A549 (cell line): ENCODE data around the gene AP3B1. TPM values are rescaled to one million over a fixed set of nuclear protein-coding genes. Genes with fewer than 3 reads are reported as not detected.
A peak's percentile ranks its signal among the peaks of the same experiment; 100 is the strongest.

Experiments
- ATAC-seq, 2 experiments: fragments of 200-7000 bp in 1 of 2; fragments of >200 bp in 1 of 2; cut with Nextera tagmentation in 1 of 2; cut with Tn5 transposase in 1 of 2; 3 replicates each; pipeline versions ENCODE4 v1.8.0 to v1.9.1; 2018 to 2020; ENCODE audit warnings: mild to moderate bottlenecking in 1 of 2, moderate library complexity in 1 of 2
- CTCF ChIA-PET: fragments of 300-600 bp; sonication (Branson Sonifier 250); formaldehyde crosslinking; extraction: SDS; loops from one replicate; lab custom pipeline; 2021; ENCODE audit warnings: antibody characterized with exemption, inconsistent platforms; lab: Yijun Ruan, JAX
- POLR2A ChIA-PET: fragments of 350-600 bp; formaldehyde crosslinking; extraction: SDS; loops from one replicate; lab custom pipeline; 2021; ENCODE audit warnings: antibody characterized with exemption, inconsistent platforms; lab: Yijun Ruan, JAX
- DNase-seq, 2 experiments: peaks; one replicate each; pipeline versions ENCODE4 v3.0.0 to v3.0.0-alpha.2; 2011 to 2016; ENCODE audit warnings: low read depth in 1 of 2, low spot score in 1 of 2
- FAIRE-seq: peaks from 2 replicates; lab custom pipeline; 2011; peaks lifted over from hg19 to GRCh38; lab: Jason Lieb, UNC
- H3K27ac ChIP-seq, 2 experiments: fragments of >200 bp; sonication (Bioruptor Twin); formaldehyde crosslinking; 3 replicates each; pipeline ENCODE4 v1.5.1; 2016 to 2017
- H3K4me1 ChIP-seq: fragments of >200 bp; sonication (Bioruptor Twin); formaldehyde crosslinking; 3 replicates; pipeline ENCODE4 v1.6.1; 2016
- H3K4me2 ChIP-seq: fragments of >200 bp; sonication (Bioruptor Twin); formaldehyde crosslinking; 3 replicates; pipeline ENCODE4 v1.6.1; 2016
- H3K4me3 ChIP-seq: fragments of >200 bp; sonication (Bioruptor Twin); formaldehyde crosslinking; 3 replicates; pipeline ENCODE4 v1.5.1; 2016
- H3K9me3 ChIP-seq: fragments of >200 bp; sonication (Bioruptor Twin); formaldehyde crosslinking; 3 replicates; pipeline ENCODE4 v1.6.1; 2016
- BHLHE40 ChIP-seq: IDR thresholded peaks from 2 replicates; pipeline ENCODE4 v1.6.1; 2012; ENCODE audit warnings: low read depth, low read length, inconsistent platforms
- CBX8 ChIP-seq: fragments of 200-600 bp; sonication (generic); IDR thresholded peaks from 2 replicates; pipeline ENCODE4 v1.6.1; 2016
- CEBPB ChIP-seq, 2 experiments: fragments of >200 bp in 1 of 2; sonication (Bioruptor Twin) in 1 of 2; formaldehyde crosslinking in 1 of 2; IDR thresholded peaks; 2 replicates each; pipeline ENCODE4 v1.6.1; 2012 to 2016
- CTCF ChIP-seq: fragments of >200 bp; sonication (Bioruptor Twin); formaldehyde crosslinking; IDR thresholded peaks from 3 replicates; pipeline ENCODE4 v1.5.1; 2016
- E2F6 ChIP-seq: IDR thresholded peaks from 2 replicates; pipeline ENCODE4 v1.6.1; 2012; ENCODE audit warnings: low read depth, borderline replicate concordance
- EHF ChIP-seq: fragments of 250-450 bp; sonication (Bioruptor Pico); IDR thresholded peaks from 2 replicates; pipeline ENCODE4 v1.5.0; 2020; ENCODE audit warnings: mild to moderate bottlenecking
- ESRRA ChIP-seq: fragments of 150-350 bp; IDR thresholded peaks from 2 replicates; pipeline ENCODE4 v1.6.1; 2014; ENCODE audit warnings: mild to moderate bottlenecking, low read length, borderline replicate concordance
- FOSL2 ChIP-seq, 2 experiments: fragments of 450-650 bp in 1 of 2; fragments of >200 bp in 1 of 2; sonication (Bioruptor Twin) in 1 of 2; formaldehyde crosslinking; IDR thresholded peaks; 2 replicates each; pipeline versions ENCODE4 v1.5.0 to v1.6.1; 2016 to 2020; ENCODE audit warnings: mild to moderate bottlenecking in 1 of 2, moderate library complexity in 1 of 2
- FOXS1 ChIP-seq: fragments of 250-450 bp; sonication (Bioruptor Pico); IDR thresholded peaks from 2 replicates; pipeline ENCODE4 v1.5.0; 2020; ENCODE audit warnings: mild to moderate bottlenecking, moderate library complexity
- GATA3 ChIP-seq: IDR thresholded peaks from 2 replicates; pipeline ENCODE4 v1.6.1; 2012; ENCODE audit warnings: borderline replicate concordance
- HDAC2 ChIP-seq: fragments of 200-600 bp; sonication (generic); IDR thresholded peaks from 2 replicates; pipeline ENCODE4 v1.6.1; 2016
- HOXA7 ChIP-seq: fragments of 250-450 bp; sonication (Bioruptor Pico); IDR thresholded peaks from 2 replicates; pipeline ENCODE4 v1.5.0; 2020; ENCODE audit warnings: mild to moderate bottlenecking, moderate library complexity
- JUN ChIP-seq, 2 experiments: fragments of >200 bp; sonication (Bioruptor Twin); formaldehyde crosslinking; IDR thresholded peaks; 2 replicates in 1 of 2; 3 replicates in 1 of 2; pipeline ENCODE4 v1.6.1; 2016 to 2017
- KDM1A ChIP-seq: fragments of 200-600 bp; sonication (generic); IDR thresholded peaks from 2 replicates; pipeline ENCODE4 v1.6.1; 2016; ENCODE audit warnings: low read depth, mild to moderate bottlenecking
- KDM5A ChIP-seq: fragments of 200-600 bp; sonication (generic); IDR thresholded peaks from 2 replicates; pipeline ENCODE4 v1.6.1; 2016; ENCODE audit warnings: antibody characterized with exemption, mild to moderate bottlenecking
- MAFK ChIP-seq: fragments of 450-650 bp; IDR thresholded peaks from 2 replicates; pipeline ENCODE4 v1.6.1; 2014; ENCODE audit not compliant: partially characterized antibody
- MAZ ChIP-seq: fragments of 150-350 bp; IDR thresholded peaks from 2 replicates; pipeline ENCODE4 v1.6.1; 2014; ENCODE audit warnings: antibody characterized with exemption, low read depth, low read length, borderline replicate concordance
- MYC ChIP-seq: IDR thresholded peaks from 2 replicates; pipeline ENCODE4 v1.6.1; 2012; ENCODE audit warnings: mild to moderate bottlenecking, inconsistent platforms, low read length, improper control_type of control experiment, borderline replicate concordance
- NFE2L2 ChIP-seq: fragments of 150-350 bp; conservative IDR thresholded peaks from 2 replicates; pipeline ENCODE4 v1.6.1; 2014; ENCODE audit warnings: low read length
- NPAS2 ChIP-seq: fragments of 250-450 bp; sonication (Bioruptor Pico); IDR thresholded peaks from 2 replicates; pipeline ENCODE4 v1.8.0; 2022; ENCODE audit warnings: mild to moderate bottlenecking, moderate library complexity, borderline replicate concordance
- PHF8 ChIP-seq: fragments of 200-600 bp; sonication (generic); IDR thresholded peaks from 2 replicates; pipeline ENCODE4 v1.6.1; 2016; ENCODE audit warnings: low read depth, mild to moderate bottlenecking, antibody characterized with exemption, moderate library complexity, borderline replicate concordance
- POLR2A ChIP-seq: IDR thresholded peaks from 2 replicates; pipeline ENCODE4 v1.6.1; 2012; ENCODE audit warnings: mild to moderate bottlenecking, low read length
- RAD21 ChIP-seq, 2 experiments: fragments of >200 bp in 1 of 2; sonication (Bioruptor Twin) in 1 of 2; formaldehyde crosslinking in 1 of 2; IDR thresholded peaks in 1 of 2; conservative IDR thresholded peaks in 1 of 2; 2 replicates in 1 of 2; 3 replicates in 1 of 2; pipeline ENCODE4 v1.6.1; 2012 to 2018; ENCODE audit warnings: inconsistent platforms in 1 of 2
- RFX5 ChIP-seq: fragments of 450-650 bp; IDR thresholded peaks from 2 replicates; pipeline ENCODE4 v1.7.1; 2014; ENCODE audit warnings: antibody characterized with exemption, mild to moderate bottlenecking, moderate library complexity
- SMC3 ChIP-seq: fragments of >200 bp; sonication (Bioruptor Twin); formaldehyde crosslinking; IDR thresholded peaks from 3 replicates; pipeline ENCODE4 v1.6.1; 2018; ENCODE audit warnings: inconsistent platforms
- SREBF2 ChIP-seq: fragments of 450-650 bp; IDR thresholded peaks from 2 replicates; pipeline ENCODE4 v1.6.1; 2014; ENCODE audit warnings: mild to moderate bottlenecking, moderate library complexity
- ZFP36 ChIP-seq: fragments of 450-650 bp; IDR thresholded peaks from 2 replicates; pipeline ENCODE4 v1.6.1; 2014; ENCODE audit warnings: borderline replicate concordance; ENCODE audit not compliant: partially characterized antibody
- ZSCAN20 ChIP-seq: fragments of 250-450 bp; sonication (Bioruptor Pico); IDR thresholded peaks from 2 replicates; pipeline ENCODE4 v1.8.0; 2022; ENCODE audit warnings: mild to moderate bottlenecking, moderate library complexity
- WGBS: methylation state at CpG from one replicate; pipeline ENCODE4 v1.1.6; 2017; ENCODE audit errors: missing lambda C conversion rate; 5-methylcytosine and 5-hydroxymethylcytosine counted together
- polyA plus RNA-seq, 4 experiments: library from polyadenylated mRNA; depleted of rRNA in 3 of 4; stranded (reverse); fragments of >200 nt; fragmentation: RNase III in 1 of 4; extraction: RNeasy Plus Mini Kit Qiagen cat#74134 plus additional on column Dnase treatment in 1 of 4; gene quantifications; 2 replicates in 3 of 4; 3 replicates in 1 of 4; pipeline ENCODE4 v1.2.3, GENCODE V29; 2011 to 2017

The AP3B1 gene
- polyA plus RNA-seq, 2 of the 4 experiments (the other 2 are of a cell fraction): 52.4 to 70.5 TPM

GRCh38 chr5:78269088-78269703 lies 25.3 kb downstream of the AP3B1 start:
- peak; percentile 92 for FAIRE-seq
- Histone ChIP-seq H3K4me2 (no peak overlapping the region), H3K9me3 (no peaks in the 10 kb centered on the region), H3K4me1 (no peaks in the 10 kb centered on the region), H3K4me3 (no peak overlapping the region), H3K27ac (no peak overlapping the region)
- TF ChIP-seq KDM1A (no peak), CBX8 (no peak), NFE2L2 (no peak), ZSCAN20 (CRISPR knock-in tag) (no peak), FOXS1 (CRISPR knock-in tag) (no peak), EHF (CRISPR knock-in tag) (no peak), KDM5A (no peak), BHLHE40 (no peak), JUN (IDR thresholded peaks at IDR 0.05) (no peak), PHF8 (no peak), SMC3 (peak; percentile 62), CTCF (peak; percentile 58), RAD21 (conservative IDR thresholded peaks at IDR 0.05 in 1 of 2, IDR thresholded peaks at IDR 0.05 in 1 of 2) (peak; percentile 57 to 67), FOSL2 (IDR thresholded peaks at IDR 0.05) (no peak), FOSL2 (CRISPR knock-in tag; IDR thresholded peaks at IDR 0.05) (no peak), MAFK (peak; percentile 96), POLR2A (no peak), SREBF2 (no peak), MYC (no peak), MAZ (no peak), ESRRA (no peak)
- CTCF ChIA-PET: interaction anchor here (0.6 to 1.1 kb wide), 7 partner anchors 15 to 708 kb away, joined by 3 to 5 read pairs (median 3); no protein-coding TSS in a partner anchor
- POLR2A ChIA-PET: interaction anchor here (1.0 kb wide), 1 partner anchor 26 kb away, joined by 3 read pairs; no protein-coding TSS in a partner anchor
- ATAC-seq: peak in 1 of 2 experiments; percentile 66; a peak in 3 of 6 replicates
- peak; percentile 20 to 28 for DNase-seq

GRCh38 chr5:78268356-78268755 lies 26.1 kb downstream of the AP3B1 start:
- Histone ChIP-seq H3K27ac (no peak overlapping the region), H3K9me3 (no peaks in the 10 kb centered on the region), H3K4me1 (no peaks in the 10 kb centered on the region), H3K4me2 (no peak overlapping the region), H3K4me3 (no peak overlapping the region)
- WGBS: 84% methylated on average over 2 of the region's 2 CpGs
- DNase-seq (no peak), ATAC-seq (no peak), FAIRE-seq (no peak)
- POLR2A ChIA-PET: no interaction called here
- TF ChIP-seq PHF8 (no peak), NPAS2 (CRISPR knock-in tag) (no peak), MAZ (no peak), SREBF2 (no peak), GATA3 (no peak), CEBPB (IDR thresholded peaks at IDR 0.05) (no peak), ZFP36 (no peak), MAFK (no peak), HOXA7 (CRISPR knock-in tag) (no peak), EHF (CRISPR knock-in tag) (no peak), RFX5 (no peak), RAD21 (conservative IDR thresholded peaks at IDR 0.05 in 1 of 2, IDR thresholded peaks at IDR 0.05 in 1 of 2) (no peak), E2F6 (no peak), HDAC2 (no peak)
- TF ChIP-seq, all 56 proteins: peak for 0
- CTCF ChIA-PET: interaction anchor here (0.8 to 1.1 kb wide), 6 partner anchors 12 to 707 kb away, joined by 3 read pairs; no protein-coding TSS in a partner anchor
